ENCODE data around the gene HDAC9.
"Not testable (repeated sequence)": the region's sequence is repeated elsewhere in the genome, so short reads cannot be mapped to it uniquely, and the experiment has no call there.

HDAC9 gene

DNA sequence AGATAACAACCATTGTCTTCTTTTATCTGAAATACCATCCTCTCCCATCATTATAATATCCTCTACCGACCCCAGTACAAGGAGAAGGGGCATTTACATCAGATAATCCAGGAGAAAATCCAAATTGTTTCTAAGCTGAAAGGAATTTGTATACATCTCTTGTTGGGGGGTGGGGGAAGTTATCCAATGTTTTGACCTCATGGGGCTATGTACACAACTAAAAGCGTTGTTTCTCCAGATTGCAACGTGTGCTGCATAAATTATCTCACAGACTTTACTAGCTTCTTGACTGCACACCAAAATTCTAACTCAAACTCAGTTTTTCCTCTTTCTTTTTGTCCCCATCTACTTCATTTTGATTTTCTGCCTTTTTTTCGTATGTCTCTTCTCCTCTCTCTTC is 465.2 kb downstream of the HDAC9 start:
- Histone ChIP-seq H3K4me2 (ENCODE audit: low read depth, low read length, poor library complexity, severe bottlenecking) (no peak overlapping the region), H3K4me1 (ENCODE audit: insufficient read depth, low read length, poor library complexity, severe bottlenecking) (no peaks in the 10 kb centered on the region), H3K9me2 (replicated peaks; ENCODE audit: low read depth, low read length) (no peaks in the 10 kb centered on the region), H3K9me3 (ENCODE audit: insufficient read depth, low read depth, low read length) (no peaks in the 10 kb centered on the region), H3K4me3 (ENCODE audit: low read length, poor library complexity, severe bottlenecking) (no peak overlapping the region), H3K36me3 (ENCODE audit: insufficient read depth, low read length) (no peaks in the 10 kb centered on the region), H4K20me1 (ENCODE audit: insufficient read depth, low read length, poor library complexity, severe bottlenecking) (no peaks in the 10 kb centered on the region), H3F3A (ENCODE audit: low read depth) (no peaks in the 10 kb centered on the region), H3K27me3 (ENCODE audit: insufficient read depth, low read length, poor library complexity, severe bottlenecking) (no peaks in the 10 kb centered on the region), H2AFZ (ENCODE audit: low read length) (no peak overlapping the region), H3K79me2 (ENCODE audit: insufficient read depth, low read length) (no peaks in the 10 kb centered on the region), H3K9ac (ENCODE audit: low read depth, low read length, poor library complexity, severe bottlenecking) (no peak overlapping the region)
- TF ChIP-seq EZH2phosphoT487 (IDR thresholded peaks at IDR 0.05; ENCODE audit: borderline replicate concordance) (no peak), CTCF (conservative IDR thresholded peaks at IDR 0.05; ENCODE audit: low read length) (no peak)

DNA sequence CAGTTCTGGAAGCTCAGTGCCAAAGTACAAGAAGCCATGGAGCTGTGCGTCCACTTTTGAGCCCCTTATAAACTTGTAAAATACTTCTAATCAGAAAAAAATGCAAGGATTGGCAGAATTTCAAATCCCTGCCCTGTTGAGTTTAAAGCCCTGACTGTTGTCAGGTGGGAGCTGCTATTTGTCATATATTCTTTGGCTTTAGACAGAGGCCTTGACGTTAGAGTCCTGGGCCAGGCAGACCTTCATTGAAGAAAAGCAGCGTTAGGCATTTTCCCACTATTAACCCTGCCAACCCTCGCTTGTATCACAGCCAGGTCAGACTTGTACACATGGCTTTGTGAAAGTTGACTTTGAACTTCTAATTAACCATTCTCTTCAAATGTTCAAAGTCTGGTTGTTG is 466.5 kb downstream of the HDAC9 start:
- no peak overlapping the region for H3K9ac ChIP-seq (ENCODE audit: low read depth, low read length, poor library complexity, severe bottlenecking)
- no peaks in the 10 kb centered on the region for H3K36me3 ChIP-seq (ENCODE audit: insufficient read depth, low read length)
- no peaks in the 10 kb centered on the region for H4K20me1 ChIP-seq (ENCODE audit: insufficient read depth, low read length, poor library complexity, severe bottlenecking)
- no peaks in the 10 kb centered on the region for H3K4me1 ChIP-seq (ENCODE audit: insufficient read depth, low read length, poor library complexity, severe bottlenecking)
- no peaks in the 10 kb centered on the region for H3K9me2 ChIP-seq (replicated peaks; ENCODE audit: low read depth, low read length)
- no peaks in the 10 kb centered on the region for H3K9me3 ChIP-seq (ENCODE audit: insufficient read depth, low read depth, low read length)
- no peak overlapping the region for H3K4me3 ChIP-seq (ENCODE audit: low read length, poor library complexity, severe bottlenecking)
- H3F3A ChIP-seq (ENCODE audit: low read depth) = no peaks in the 10 kb centered on the region
- no peak overlapping the region for H3K4me2 ChIP-seq (ENCODE audit: low read depth, low read length, poor library complexity, severe bottlenecking)
- H2AFZ ChIP-seq (ENCODE audit: low read length) = no peak overlapping the region
- H3K79me2 ChIP-seq (ENCODE audit: insufficient read depth, low read length) = no peaks in the 10 kb centered on the region
- no peak for TF ChIP-seq EZH2phosphoT487 (IDR thresholded peaks at IDR 0.05; ENCODE audit: borderline replicate concordance)
- no peak for TF ChIP-seq CTCF (conservative IDR thresholded peaks at IDR 0.05; ENCODE audit: low read length)
- no peaks in the 10 kb centered on the region for H3K27me3 ChIP-seq (ENCODE audit: insufficient read depth, low read length, poor library complexity, severe bottlenecking)

GRCh38 chr7:18965657-18966056 is 470.1 kb downstream of the HDAC9 start:
- Histone ChIP-seq H3K36me3 (ENCODE audit: insufficient read depth, low read length) (no peaks in the 10 kb centered on the region), H3K9ac (ENCODE audit: low read depth, low read length, poor library complexity, severe bottlenecking) (no peak overlapping the region), H3K79me2 (ENCODE audit: insufficient read depth, low read length) (no peaks in the 10 kb centered on the region), H3F3A (ENCODE audit: low read depth) (no peaks in the 10 kb centered on the region), H4K20me1 (ENCODE audit: insufficient read depth, low read length, poor library complexity, severe bottlenecking) (no peaks in the 10 kb centered on the region), H3K9me3 (ENCODE audit: insufficient read depth, low read depth, low read length) (no peaks in the 10 kb centered on the region), H3K4me2 (ENCODE audit: low read depth, low read length, poor library complexity, severe bottlenecking) (no peak overlapping the region), H3K9me2 (replicated peaks; ENCODE audit: low read depth, low read length) (no peaks in the 10 kb centered on the region), H3K27me3 (ENCODE audit: insufficient read depth, low read length, poor library complexity, severe bottlenecking) (no peaks in the 10 kb centered on the region), H3K4me1 (ENCODE audit: insufficient read depth, low read length, poor library complexity, severe bottlenecking) (no peaks in the 10 kb centered on the region), H3K4me3 (ENCODE audit: low read length, poor library complexity, severe bottlenecking) (no peak overlapping the region), H2AFZ (ENCODE audit: low read length) (no peak overlapping the region)
- TF ChIP-seq EZH2phosphoT487 (IDR thresholded peaks at IDR 0.05; ENCODE audit: borderline replicate concordance) = no peak

DNA sequence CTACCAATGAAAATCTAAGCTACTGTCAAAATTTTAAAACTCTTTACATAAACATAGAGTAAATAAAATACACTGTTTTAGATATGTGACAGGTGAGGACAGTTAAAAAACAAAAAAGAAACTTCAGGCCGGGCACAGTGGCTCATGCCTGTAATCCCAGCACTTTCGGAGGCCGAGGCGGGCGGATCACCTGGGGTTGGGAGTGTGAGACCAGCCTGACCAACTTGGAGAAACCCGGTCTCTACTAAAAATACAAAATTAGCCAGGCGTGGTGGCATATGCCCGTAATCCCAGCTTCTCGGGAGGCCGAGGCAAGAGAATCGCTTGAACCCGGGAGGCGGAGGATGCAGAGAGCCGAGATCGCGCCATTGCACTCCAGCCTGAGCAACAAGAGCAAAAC is 472.2 kb downstream of the HDAC9 start:
- H3K9me3 ChIP-seq (ENCODE audit: insufficient read depth, low read depth, low read length); H3K4me3 ChIP-seq (ENCODE audit: low read length, poor library complexity, severe bottlenecking); H4K20me1 ChIP-seq (ENCODE audit: insufficient read depth, low read length, poor library complexity, severe bottlenecking); H2AFZ ChIP-seq (ENCODE audit: low read length); H3K4me2 ChIP-seq (ENCODE audit: low read depth, low read length, poor library complexity, severe bottlenecking); H3K4me1 ChIP-seq (ENCODE audit: insufficient read depth, low read length, poor library complexity, severe bottlenecking); H3K9ac ChIP-seq (ENCODE audit: low read depth, low read length, poor library complexity, severe bottlenecking); H3K27me3 ChIP-seq (ENCODE audit: insufficient read depth, low read length, poor library complexity, severe bottlenecking); H3K36me3 ChIP-seq (ENCODE audit: insufficient read depth, low read length); H3K9me2 ChIP-seq (replicated peaks; ENCODE audit: low read depth, low read length); H3K79me2 ChIP-seq (ENCODE audit: insufficient read depth, low read length); H3F3A ChIP-seq (ENCODE audit: low read depth): not testable (repeated sequence)

Measured in Loucy (cell line).